ENCODE measurements around the gene RASA3. TPM values are rescaled to one million over a fixed set of nuclear protein-coding genes. Genes with fewer than 3 reads are reported as not detected.
A peak's percentile ranks its signal among the peaks of the same experiment; 100 is the strongest.

Gene RASA3
- total RNA-seq, 2 donors from 2014 or later: 10.2 to 13.2 TPM

DNA sequence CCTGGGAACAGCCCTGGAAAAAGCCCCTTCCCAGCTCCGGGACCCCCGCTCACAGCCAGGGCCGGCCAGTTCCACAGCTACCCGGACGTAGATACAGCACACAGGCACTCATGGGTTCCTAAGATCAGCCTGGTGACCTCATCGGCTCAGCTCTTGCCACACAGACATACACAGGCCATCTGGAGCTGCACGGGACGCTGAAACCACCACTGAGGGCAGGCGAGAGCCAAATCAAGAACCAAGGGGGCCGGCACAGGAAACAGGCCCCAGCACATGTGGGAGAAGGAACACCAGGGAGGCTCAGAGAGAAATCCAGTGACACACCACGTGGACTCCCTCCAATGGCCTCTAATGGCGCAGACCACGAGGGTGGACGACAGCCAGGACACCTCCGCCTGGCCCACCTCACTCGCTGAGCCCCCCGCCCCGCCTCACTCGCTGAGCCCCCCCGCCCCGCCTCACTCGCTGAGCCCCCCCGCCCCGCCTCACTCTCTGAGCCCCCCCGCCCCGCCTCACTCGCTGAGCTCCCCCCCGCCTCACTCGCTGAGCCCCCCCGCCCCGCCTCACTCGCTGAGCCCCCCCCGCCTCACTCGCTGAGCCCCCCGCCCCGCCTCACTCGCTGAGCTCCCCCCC, 88.9 kb downstream of the RASA3 start:
- H3K9me3 ChIP-seq: peaks cover 0 to 4% of the 10 kb centered on the region in 2 donors
- DNase-seq (ENCODE audit: low spot score): peak; percentile 85
- no peaks in the 10 kb centered on the region for H3K27me3 ChIP-seq
- no peaks in the 10 kb centered on the region for H3K36me3 ChIP-seq
- no peak overlapping the region for H3K4me3 ChIP-seq
- TF ChIP-seq, protein P1, sequence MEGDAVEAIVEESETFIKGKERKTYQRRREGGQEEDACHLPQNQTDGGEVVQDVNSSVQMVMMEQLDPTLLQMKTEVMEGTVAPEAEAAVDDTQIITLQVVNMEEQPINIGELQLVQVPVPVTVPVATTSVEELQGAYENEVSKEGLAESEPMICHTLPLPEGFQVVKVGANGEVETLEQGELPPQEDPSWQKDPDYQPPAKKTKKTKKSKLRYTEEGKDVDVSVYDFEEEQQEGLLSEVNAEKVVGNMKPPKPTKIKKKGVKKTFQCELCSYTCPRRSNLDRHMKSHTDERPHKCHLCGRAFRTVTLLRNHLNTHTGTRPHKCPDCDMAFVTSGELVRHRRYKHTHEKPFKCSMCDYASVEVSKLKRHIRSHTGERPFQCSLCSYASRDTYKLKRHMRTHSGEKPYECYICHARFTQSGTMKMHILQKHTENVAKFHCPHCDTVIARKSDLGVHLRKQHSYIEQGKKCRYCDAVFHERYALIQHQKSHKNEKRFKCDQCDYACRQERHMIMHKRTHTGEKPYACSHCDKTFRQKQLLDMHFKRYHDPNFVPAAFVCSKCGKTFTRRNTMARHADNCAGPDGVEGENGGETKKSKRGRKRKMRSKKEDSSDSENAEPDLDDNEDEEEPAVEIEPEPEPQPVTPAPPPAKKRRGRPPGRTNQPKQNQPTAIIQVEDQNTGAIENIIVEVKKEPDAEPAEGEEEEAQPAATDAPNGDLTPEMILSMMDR (IDR thresholded peaks at IDR 0.05): no peak
- H3K27ac ChIP-seq: peak overlapping the region in 1 of 2 donors; percentile 8
- H3K4me1 ChIP-seq: peaks cover 0 to 9% of the 10 kb centered on the region in 2 donors

DNA sequence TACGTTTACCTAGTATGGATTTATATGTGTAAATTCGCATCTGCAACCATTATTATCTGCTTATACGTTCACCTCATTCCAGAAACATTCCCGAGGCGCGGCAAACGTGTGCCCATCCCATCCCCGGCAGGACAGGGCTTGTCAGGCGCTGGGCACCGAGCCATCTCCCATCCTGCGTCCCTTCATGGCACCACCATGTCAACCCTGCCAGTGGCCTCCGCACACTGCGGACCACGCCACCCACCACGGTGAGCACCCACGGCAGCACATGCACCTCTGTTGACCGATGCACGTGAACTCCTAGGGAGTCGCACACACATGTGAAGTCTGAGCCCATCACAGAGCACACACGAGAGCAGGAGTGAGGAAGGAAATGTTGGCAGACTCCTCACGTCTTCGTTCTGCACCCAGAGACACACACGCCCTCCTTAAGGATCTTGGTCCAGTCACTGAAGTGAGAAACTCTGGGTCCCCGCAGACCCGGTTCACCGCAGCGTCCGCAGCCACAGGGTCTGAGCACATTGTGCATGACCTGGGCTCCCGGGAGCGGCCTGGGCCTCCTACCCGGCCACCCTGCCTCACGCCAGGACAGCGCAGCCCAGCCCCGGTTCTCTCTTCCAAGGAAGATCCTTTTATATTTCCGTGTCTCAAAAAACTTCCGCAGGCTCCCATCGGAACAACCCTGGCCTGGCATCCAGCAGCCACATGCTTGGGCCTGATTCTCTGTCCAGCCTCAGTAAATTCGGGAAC, 90.2 kb downstream of the RASA3 start:
- Histone ChIP-seq H3K27me3 (no peaks in the 10 kb centered on the region), H3K36me3 (no peaks in the 10 kb centered on the region), H3K9me3 (peaks cover 0 to 4% of the 10 kb centered on the region in 2 donors), H3K4me1 (peaks cover 0 to 9% of the 10 kb centered on the region in 2 donors), H3K4me3 (no peak overlapping the region), H3K27ac (no peak overlapping the region)
- TF ChIP-seq, protein P1 (IDR thresholded peaks at IDR 0.05): no peak
- DNase-seq (ENCODE audit: low spot score): no peak

DNA sequence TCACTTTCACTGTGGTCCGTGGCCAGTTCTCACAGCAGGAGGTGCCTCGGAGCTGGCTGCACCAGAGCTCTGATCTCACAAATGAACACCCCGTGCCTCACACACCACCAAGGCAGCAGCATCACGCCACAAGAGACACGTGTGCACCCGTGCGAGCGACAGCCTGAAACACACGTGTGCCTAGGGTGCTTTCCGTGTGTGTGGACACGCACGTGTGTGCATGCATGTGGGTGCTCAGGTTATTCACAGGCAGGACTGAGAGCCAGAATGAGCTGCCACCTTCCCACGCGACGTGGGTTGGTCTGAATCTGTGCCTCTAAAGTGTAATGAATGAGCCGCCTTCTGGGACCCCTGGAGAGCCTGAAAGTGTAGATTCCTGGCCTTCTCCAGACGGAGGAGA, 90.9 kb downstream of the RASA3 start:
- Histone ChIP-seq H3K27ac (no peak overlapping the region), H3K9me3 (peaks cover 0 to 4% of the 10 kb centered on the region in 2 donors), H3K4me3 (no peak overlapping the region), H3K36me3 (no peaks in the 10 kb centered on the region), H3K27me3 (no peaks in the 10 kb centered on the region), H3K4me1 (peaks cover 0 to 9% of the 10 kb centered on the region in 2 donors)
- TF ChIP-seq, protein P1 (IDR thresholded peaks at IDR 0.05): no peak
- DNase-seq (ENCODE audit: low spot score): no peak

DNA sequence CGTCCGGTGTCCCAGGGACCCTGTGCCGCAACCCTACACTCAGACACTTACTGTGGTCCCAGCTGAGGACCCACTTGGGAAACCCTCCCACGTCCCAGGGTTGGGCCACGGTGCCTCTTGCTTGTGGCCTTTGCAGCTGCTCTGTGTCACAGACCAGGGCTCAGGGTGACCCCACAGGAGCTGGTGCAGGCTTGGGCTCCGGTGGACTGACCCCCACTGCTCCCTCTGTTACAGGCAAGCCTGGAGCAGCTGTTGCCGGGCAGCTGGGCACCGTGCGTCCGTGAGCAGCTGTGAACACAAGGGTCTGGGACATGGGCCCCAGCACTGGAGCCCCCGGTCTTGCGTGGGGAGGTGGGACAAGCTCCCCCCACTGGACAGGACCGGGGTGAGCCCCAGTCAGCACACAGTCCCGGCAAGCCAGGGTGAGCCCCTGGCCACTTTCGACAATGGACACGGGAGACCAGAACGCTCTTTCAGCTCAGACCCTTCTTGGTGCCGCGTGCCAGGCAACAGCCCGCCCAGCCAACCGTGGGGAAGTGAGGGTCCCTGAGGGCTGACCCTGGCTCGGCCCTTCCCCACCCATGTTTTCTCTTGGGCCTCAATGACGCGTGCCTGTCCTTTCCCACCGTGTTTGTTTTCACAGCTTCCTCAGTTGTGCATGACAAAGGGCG, 92.8 kb downstream of the RASA3 start:
- no peak for DNase-seq (ENCODE audit: low spot score)
- Histone ChIP-seq H3K4me3 (no peak overlapping the region), H3K27me3 (no peaks in the 10 kb centered on the region), H3K9me3 (no peaks in the 10 kb centered on the region), H3K4me1 (peaks cover 0 to 27% of the 10 kb centered on the region in 2 donors), H3K36me3 (no peaks in the 10 kb centered on the region), H3K27ac (no peak overlapping the region)
- TF ChIP-seq, protein P1 (IDR thresholded peaks at IDR 0.05): no peak

DNA sequence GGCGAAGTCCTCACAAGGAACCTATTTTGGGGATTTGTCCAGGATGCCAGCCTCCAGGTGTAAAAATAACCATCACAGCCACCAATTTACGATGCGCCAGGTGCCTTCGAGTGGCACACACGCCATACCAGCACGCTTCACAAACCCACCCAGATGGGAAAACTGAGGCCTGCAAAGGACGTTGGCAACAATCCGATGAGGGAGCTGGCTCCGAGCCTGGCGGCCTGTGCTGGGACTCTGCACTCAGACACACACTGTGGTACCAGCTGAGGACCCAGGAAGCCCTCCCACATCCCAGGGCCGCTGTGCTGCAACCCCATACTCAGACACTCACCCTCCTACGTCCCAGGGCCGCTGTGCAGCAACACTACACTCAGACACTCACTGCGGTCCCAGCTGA, 93.5 kb downstream of the RASA3 start:
- no peak overlapping the region for H3K4me3 ChIP-seq
- no peak for DNase-seq (ENCODE audit: low spot score)
- no peaks in the 10 kb centered on the region for H3K9me3 ChIP-seq
- H3K27me3 ChIP-seq: no peaks in the 10 kb centered on the region
- H3K36me3 ChIP-seq: no peaks in the 10 kb centered on the region
- peaks cover 0 to 31% of the 10 kb centered on the region in 2 donors for H3K4me1 ChIP-seq
- TF ChIP-seq, protein P1 (IDR thresholded peaks at IDR 0.05): no peak
- no peak overlapping the region for H3K27ac ChIP-seq

All from right atrium auricular region (tissue), 2 donors.